ENCODE data around the gene KREMEN1. TPM values are rescaled to one million over a fixed set of nuclear protein-coding genes. Genes with fewer than 3 reads are reported as not detected.
A peak's percentile ranks its signal among the peaks of the same experiment; 100 is the strongest.

The KREMEN1 gene
- total RNA-seq, 1 experiment from 2014 or later = 5.8 TPM

DNA sequence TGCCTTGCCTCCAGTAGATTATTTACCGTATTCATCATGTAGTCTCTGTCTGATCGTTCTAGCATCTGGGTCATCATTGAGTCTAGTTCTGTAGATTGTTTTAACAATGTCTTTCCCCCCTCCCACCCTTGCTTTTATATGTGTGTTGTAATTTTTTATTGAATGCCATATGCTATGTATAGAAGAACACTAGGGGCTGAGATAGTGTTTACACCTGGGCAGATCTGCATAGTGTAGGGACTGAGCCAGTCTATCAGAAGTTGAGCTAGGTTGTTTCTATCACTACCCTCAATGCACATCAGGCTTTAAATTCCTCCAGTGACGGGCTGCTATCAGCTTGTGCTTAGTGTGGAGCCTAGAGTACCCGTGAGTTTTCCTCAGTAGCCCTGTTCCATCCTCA, 61.6 kb downstream of the KREMEN1 start:
- Mint-ChIP-seq H3K9me3 (0 out of 2 replicates have a peak, but pooled peaks cover 3% of the 10 kb centered on the region), H3K36me3 (peaks cover 3% of the 10 kb centered on the region; the same call in 1 of the 2 replicates), H3K4me1 (peaks cover 3% of the 10 kb centered on the region; the same call in 1 of the 2 replicates), H3K4me3 (no peak overlapping the region), H3K27me3 (ENCODE audit: low read depth) (no peaks in the 10 kb centered on the region), H3K27ac (no peak overlapping the region)
- DNase-seq (ENCODE audit: low spot score) = no peak
- ChIA-PET POLR2A (no interaction called here), CTCF (interaction anchor here (0.6 to 1.9 kb wide), 3 partner anchors 20 to 111 kb away, joined by 3 to 11 read pairs (median 5); no protein-coding TSS in a partner anchor)
- TF ChIP-seq USF2 (CRISPR knock-in tag; IDR thresholded peaks at IDR 0.05) (no peak), FOXK1 (CRISPR knock-in tag; IDR thresholded peaks at IDR 0.05) (no peak), EMX1 (CRISPR knock-in tag; IDR thresholded peaks at IDR 0.05) (no peak), ZNF232 (CRISPR knock-in tag; IDR thresholded peaks at IDR 0.05) (no peak), CBFB (CRISPR knock-in tag; IDR thresholded peaks at IDR 0.05; ENCODE audit: low read depth) (no peak), OVOL2 (CRISPR knock-in tag; IDR thresholded peaks at IDR 0.05; ENCODE audit: borderline replicate concordance) (no peak), MAX (CRISPR knock-in tag; IDR thresholded peaks at IDR 0.05) (no peak), TCF7 (CRISPR knock-in tag; IDR thresholded peaks at IDR 0.05; ENCODE audit: low read depth) (no peak), TEAD1 (CRISPR knock-in tag; IDR thresholded peaks at IDR 0.05) (no peak), CREB1 (CRISPR knock-in tag; IDR thresholded peaks at IDR 0.05) (no peak), JUN (CRISPR knock-in tag; IDR thresholded peaks at IDR 0.05) (no peak), IRF1 (CRISPR knock-in tag; IDR thresholded peaks at IDR 0.05) (no peak), ZNF671 (CRISPR knock-in tag; IDR thresholded peaks at IDR 0.05) (no peak)
- TF ChIP-seq, protein P1, sequence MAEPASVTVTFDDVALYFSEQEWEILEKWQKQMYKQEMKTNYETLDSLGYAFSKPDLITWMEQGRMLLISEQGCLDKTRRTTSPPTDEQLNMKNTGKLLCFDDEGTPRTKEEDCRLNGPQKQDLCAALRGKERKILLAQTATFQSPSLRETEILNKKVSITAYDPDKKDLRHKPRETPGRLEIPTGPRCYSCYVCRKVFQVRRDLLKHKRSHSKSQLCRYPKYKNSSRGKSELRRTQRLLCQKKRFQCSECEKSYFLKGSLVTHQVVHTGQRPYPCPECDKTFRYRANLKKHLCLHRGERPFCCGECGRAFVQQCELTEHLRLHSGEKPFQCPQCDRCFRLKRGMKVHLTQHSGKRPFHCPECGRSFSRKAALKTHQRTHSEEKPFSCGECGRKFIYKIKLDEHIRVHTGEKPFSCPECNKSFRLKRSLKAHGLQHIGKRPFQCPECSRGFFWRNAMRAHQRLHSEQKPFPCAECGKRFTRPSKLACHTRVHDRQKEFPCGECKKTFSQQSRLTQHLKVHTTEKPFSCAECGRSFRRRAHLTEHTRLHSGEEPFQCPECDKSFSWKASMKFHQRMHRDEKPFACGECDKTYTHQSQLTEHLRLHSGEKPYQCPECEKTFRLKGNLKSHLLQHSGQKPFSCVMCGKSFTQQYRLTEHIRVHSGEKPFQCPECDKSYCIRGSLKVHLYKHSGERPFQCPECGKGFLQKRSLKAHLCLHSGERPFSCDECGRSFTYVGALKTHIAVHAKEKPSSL (CRISPR knock-in tag; conservative IDR thresholded peaks at IDR 0.05) = no peak
- ATAC-seq = no peak

- no peaks in the 10 kb centered on the region for H3K27me3 Mint-ChIP-seq (ENCODE audit: low read depth)
- ChIA-PET CTCF (interaction anchor here (0.5 kb wide), 1 partner anchor 109 kb away, joined by 3 read pairs; no protein-coding TSS in a partner anchor), POLR2A (no interaction called here)
- no peak overlapping the region for H3K4me3 Mint-ChIP-seq
- DNase-seq (ENCODE audit: low spot score) (no peak), ATAC-seq (no peak)
- peak overlapping the region; percentile 47; the same call in 1 of the 2 replicates for H3K27ac Mint-ChIP-seq
- H3K4me1 Mint-ChIP-seq = peaks cover 21% of the 10 kb centered on the region
- peaks cover 3% of the 10 kb centered on the region; the same call in 1 of the 2 replicates for H3K36me3 Mint-ChIP-seq
- 0 out of 2 replicates have a peak, but pooled peaks cover 3% of the 10 kb centered on the region for H3K9me3 Mint-ChIP-seq
- TF ChIP-seq ELF4 (CRISPR knock-in tag; IDR thresholded peaks at IDR 0.05; ENCODE audit: low read depth) (no peak), ZNF219 (CRISPR knock-in tag; IDR thresholded peaks at IDR 0.05; ENCODE audit: borderline replicate concordance) (no peak), ZSCAN18 (CRISPR knock-in tag; IDR thresholded peaks at IDR 0.05) (no peak), E2F5 (CRISPR knock-in tag; IDR thresholded peaks at IDR 0.05) (no peak), OVOL2 (CRISPR knock-in tag; IDR thresholded peaks at IDR 0.05; ENCODE audit: borderline replicate concordance) (no peak), KAT7 (CRISPR knock-in tag; IDR thresholded peaks at IDR 0.05; ENCODE audit: borderline replicate concordance) (no peak), TEAD1 (CRISPR knock-in tag; IDR thresholded peaks at IDR 0.05) (no peak), ZNF423 (CRISPR knock-in tag; IDR thresholded peaks at IDR 0.05) (no peak)
- TF ChIP-seq, protein P2, sequence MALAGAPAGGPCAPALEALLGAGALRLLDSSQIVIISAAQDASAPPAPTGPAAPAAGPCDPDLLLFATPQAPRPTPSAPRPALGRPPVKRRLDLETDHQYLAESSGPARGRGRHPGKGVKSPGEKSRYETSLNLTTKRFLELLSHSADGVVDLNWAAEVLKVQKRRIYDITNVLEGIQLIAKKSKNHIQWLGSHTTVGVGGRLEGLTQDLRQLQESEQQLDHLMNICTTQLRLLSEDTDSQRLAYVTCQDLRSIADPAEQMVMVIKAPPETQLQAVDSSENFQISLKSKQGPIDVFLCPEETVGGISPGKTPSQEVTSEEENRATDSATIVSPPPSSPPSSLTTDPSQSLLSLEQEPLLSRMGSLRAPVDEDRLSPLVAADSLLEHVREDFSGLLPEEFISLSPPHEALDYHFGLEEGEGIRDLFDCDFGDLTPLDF (CRISPR knock-in tag; IDR thresholded peaks at IDR 0.05) = no peak
- TF ChIP-seq, protein P3, sequence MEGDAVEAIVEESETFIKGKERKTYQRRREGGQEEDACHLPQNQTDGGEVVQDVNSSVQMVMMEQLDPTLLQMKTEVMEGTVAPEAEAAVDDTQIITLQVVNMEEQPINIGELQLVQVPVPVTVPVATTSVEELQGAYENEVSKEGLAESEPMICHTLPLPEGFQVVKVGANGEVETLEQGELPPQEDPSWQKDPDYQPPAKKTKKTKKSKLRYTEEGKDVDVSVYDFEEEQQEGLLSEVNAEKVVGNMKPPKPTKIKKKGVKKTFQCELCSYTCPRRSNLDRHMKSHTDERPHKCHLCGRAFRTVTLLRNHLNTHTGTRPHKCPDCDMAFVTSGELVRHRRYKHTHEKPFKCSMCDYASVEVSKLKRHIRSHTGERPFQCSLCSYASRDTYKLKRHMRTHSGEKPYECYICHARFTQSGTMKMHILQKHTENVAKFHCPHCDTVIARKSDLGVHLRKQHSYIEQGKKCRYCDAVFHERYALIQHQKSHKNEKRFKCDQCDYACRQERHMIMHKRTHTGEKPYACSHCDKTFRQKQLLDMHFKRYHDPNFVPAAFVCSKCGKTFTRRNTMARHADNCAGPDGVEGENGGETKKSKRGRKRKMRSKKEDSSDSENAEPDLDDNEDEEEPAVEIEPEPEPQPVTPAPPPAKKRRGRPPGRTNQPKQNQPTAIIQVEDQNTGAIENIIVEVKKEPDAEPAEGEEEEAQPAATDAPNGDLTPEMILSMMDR (IDR thresholded peaks at IDR 0.05) = no peak
These were observed 64.2 kb downstream of the KREMEN1 start for GRCh38 chr22:29136782-29137700.

Data from WTC11 (cell line).